ENCODE data around the gene TENM4. TPM values are rescaled to one million over a fixed set of nuclear protein-coding genes. Genes with fewer than 3 reads are reported as not detected.

The TENM4 gene
- polyA plus RNA-seq, 1 of the 3 experiments (the other 2 are of a cell fraction) = 16.7 TPM

DNA sequence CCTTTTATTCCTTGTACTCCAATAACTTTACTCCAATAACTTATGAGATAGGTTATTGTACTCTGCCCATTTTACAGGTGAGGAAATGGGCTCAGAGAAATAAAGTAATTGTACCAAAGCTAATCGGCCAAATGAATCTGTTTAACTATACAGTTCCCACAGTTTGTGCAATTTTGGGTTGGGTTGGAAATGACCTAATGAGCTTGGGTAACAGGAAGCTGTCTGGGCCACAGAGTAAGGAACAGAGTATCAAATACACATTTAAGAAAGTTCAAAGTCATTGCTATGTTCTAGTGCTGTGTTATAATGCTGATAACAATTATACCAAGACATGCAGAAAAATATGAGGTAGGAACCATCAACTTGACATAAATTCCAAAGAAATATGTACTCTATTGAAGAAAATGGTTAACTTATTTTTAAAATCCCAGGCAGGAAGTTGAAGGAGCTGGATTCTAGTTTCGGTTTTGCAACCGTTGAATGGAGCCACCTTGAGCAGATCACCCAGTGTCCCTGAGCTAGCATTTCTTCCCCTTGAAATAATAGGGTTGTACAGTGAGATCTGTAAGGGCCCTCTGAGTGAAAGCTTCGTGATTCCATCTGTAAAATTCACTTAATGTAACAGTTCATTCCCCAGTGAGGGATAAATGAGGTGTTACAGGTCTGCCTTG lies 505.3 kb downstream of the TENM4 start:
- Histone ChIP-seq H3K4me1 (ENCODE audit: control insufficient read depth in 1 of 2, insufficient read depth in 2 of 2, low read depth in 1 of 2, low read length in 1 of 2) (peaks cover 0 to 27% of the 10 kb centered on the region in 2 experiments; a peak in 2 of 4 replicates), H3K4me2 (no peak overlapping the region), H3K9me2 (no peaks in the 10 kb centered on the region), H3F3A (replicated peaks; ENCODE audit: insufficient read depth) (no peaks in the 10 kb centered on the region), H3K36me3 (replicated peaks in 1 of 2; ENCODE audit: control insufficient read depth in 1 of 2, insufficient read depth in 2 of 2, low read length in 1 of 2) (peaks cover 0 to 4% of the 10 kb centered on the region in 2 experiments), H3K27ac (ENCODE audit: low read depth in 2 of 2, low read length in 1 of 2) (no peak overlapping the region), H3K4me3 (ENCODE audit: low read depth in 2 of 2, low read length in 1 of 2) (no peak overlapping the region), H3K79me2 (ENCODE audit: insufficient read depth) (no peaks in the 10 kb centered on the region), H3K9ac (no peak overlapping the region), H3K9me3 (no peaks in the 10 kb centered on the region), H3K27me3 (ENCODE audit: insufficient read depth) (no peaks in the 10 kb centered on the region), H4K20me1 (ENCODE audit: insufficient read depth) (no peaks in the 10 kb centered on the region), H2AFZ (ENCODE audit: low read depth) (no peak overlapping the region)
- 88% methylated on average over 4 of the region's 4 CpGs for WGBS (ENCODE audit: low lambda C conversion rate)
- ChIA-PET CTCF (interaction anchor here (0.6 to 1.7 kb wide), 3 partner anchors 9 to 137 kb away, joined by 3 to 5 read pairs (median 4); no protein-coding TSS in a partner anchor), POLR2A (no interaction called here)
- no peak for DNase-seq
- no peak for TF ChIP-seq GABPA (IDR thresholded peaks at IDR 0.05; ENCODE audit: low read depth)
- TF ChIP-seq, protein P1, sequence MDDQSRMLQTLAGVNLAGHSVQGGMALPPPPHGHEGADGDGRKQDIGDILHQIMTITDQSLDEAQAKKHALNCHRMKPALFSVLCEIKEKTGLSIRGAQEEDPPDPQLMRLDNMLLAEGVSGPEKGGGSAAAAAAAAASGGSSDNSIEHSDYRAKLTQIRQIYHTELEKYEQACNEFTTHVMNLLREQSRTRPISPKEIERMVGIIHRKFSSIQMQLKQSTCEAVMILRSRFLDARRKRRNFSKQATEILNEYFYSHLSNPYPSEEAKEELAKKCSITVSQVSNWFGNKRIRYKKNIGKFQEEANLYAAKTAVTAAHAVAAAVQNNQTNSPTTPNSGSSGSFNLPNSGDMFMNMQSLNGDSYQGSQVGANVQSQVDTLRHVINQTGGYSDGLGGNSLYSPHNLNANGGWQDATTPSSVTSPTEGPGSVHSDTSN (IDR thresholded peaks at IDR 0.05) = no peak
- no peak for TF ChIP-seq SIN3A (IDR thresholded peaks at IDR 0.05; ENCODE audit: borderline replicate concordance, low read depth, low read length)
- no peak for TF ChIP-seq FOXM1 (IDR thresholded peaks at IDR 0.05; ENCODE audit: low read depth)
- TF ChIP-seq, protein P2, sequence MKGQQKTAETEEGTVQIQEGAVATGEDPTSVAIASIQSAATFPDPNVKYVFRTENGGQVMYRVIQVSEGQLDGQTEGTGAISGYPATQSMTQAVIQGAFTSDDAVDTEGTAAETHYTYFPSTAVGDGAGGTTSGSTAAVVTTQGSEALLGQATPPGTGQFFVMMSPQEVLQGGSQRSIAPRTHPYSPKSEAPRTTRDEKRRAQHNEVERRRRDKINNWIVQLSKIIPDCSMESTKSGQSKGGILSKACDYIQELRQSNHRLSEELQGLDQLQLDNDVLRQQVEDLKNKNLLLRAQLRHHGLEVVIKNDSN (IDR thresholded peaks at IDR 0.05; ENCODE audit: borderline replicate concordance, low read depth) = no peak
- no peak for TF ChIP-seq RXRA (IDR thresholded peaks at IDR 0.05; ENCODE audit: borderline replicate concordance, low read depth)
- TF ChIP-seq FOXJ3 (CRISPR knock-in tag; IDR thresholded peaks at IDR 0.05) = no peak
- no peak for TF ChIP-seq GATA2 (CRISPR knock-in tag; IDR thresholded peaks at IDR 0.05)
- no peak for TF ChIP-seq ZBTB33 (IDR thresholded peaks at IDR 0.05; ENCODE audit: borderline replicate concordance, low read depth)
- no peak for TF ChIP-seq POLR2AphosphoS5 (IDR thresholded peaks at IDR 0.05; ENCODE audit: low read depth, low read length)
- TF ChIP-seq EZH2phosphoT487 (IDR thresholded peaks at IDR 0.05; ENCODE audit: borderline replicate concordance, low read depth) = no peak
- TF ChIP-seq USF2 (IDR thresholded peaks at IDR 0.05; ENCODE audit: borderline replicate concordance, low read depth, low read length) = no peak
- TF ChIP-seq SMC3 (IDR thresholded peaks at IDR 0.05; ENCODE audit: low read depth, low read length) = no peak
- TF ChIP-seq NRF1 (IDR thresholded peaks at IDR 0.05; ENCODE audit: low read depth, low read length) = no peak
- no peak for TF ChIP-seq FOSL2 (IDR thresholded peaks at IDR 0.05; ENCODE audit: borderline replicate concordance, low read depth)
- TF ChIP-seq EP300 (IDR thresholded peaks at IDR 0.05; ENCODE audit: borderline replicate concordance in 1 of 2, low read depth in 1 of 2, low read length in 1 of 2) = no peak
- TF ChIP-seq RCOR1 (IDR thresholded peaks at IDR 0.05; ENCODE audit: low read length) = no peak
- no peak for TF ChIP-seq MEF2A (IDR thresholded peaks at IDR 0.05; ENCODE audit: borderline replicate concordance, low read depth)
- TF ChIP-seq MXI1 (IDR thresholded peaks at IDR 0.05; ENCODE audit: low read depth, low read length) = no peak

All from SK-N-SH (cell line).